GM12878 (cell line): ENCODE data around the gene NCAPD2. TPM values are rescaled to one million over a fixed set of nuclear protein-coding genes. Genes with fewer than 3 reads are reported as not detected.

ENCODE experiments used
- ATAC-seq: fragments of 200-7000 bp; cut with Tn5 transposase; 3 replicates; pipeline ENCODE4 v1.9.1; 2020; ENCODE audit warnings: mild to moderate bottlenecking, moderate library complexity
- BruUV-seq: library from RNA; stranded (reverse); fragments of 400-500 nt; replicated peaks from 2 replicates; lab custom pipeline; 2021; lab: Mats Ljungman, UMichigan
- CTCF ChIA-PET: fragments of 300-600 bp; sonication (Branson Sonifier 250); formaldehyde crosslinking; extraction: SDS; loops from one replicate; lab custom pipeline; 2021; ENCODE audit warnings: inconsistent platforms; lab: Yijun Ruan, JAX
- POLR2A ChIA-PET: fragments of 350-600 bp; formaldehyde crosslinking; extraction: SDS; loops from one replicate; lab custom pipeline; 2021; ENCODE audit warnings: inconsistent platforms; lab: Charles Lee
- RAD21 ChIA-PET: fragments of 300-600 bp; sonication (Branson Sonifier 250); formaldehyde crosslinking; loops from one replicate; lab custom pipeline; 2023; ENCODE audit warnings: antibody characterized with exemption; ENCODE audit not compliant: unreplicated experiment; lab: Charles Lee
- SMC1A ChIA-PET: fragments of 300-600 bp; sonication (Branson Sonifier 250); formaldehyde crosslinking; loops from one replicate; lab custom pipeline; 2023; ENCODE audit not compliant: unreplicated experiment, uncharacterized antibody; lab: Charles Lee
- DNase-seq: peaks from one replicate; pipeline ENCODE4 v3.0.0-alpha.2; 2011; ENCODE audit warnings: low read depth, low spot score
- FAIRE-seq: peaks from 3 replicates; lab custom pipeline; 2011; peaks lifted over from hg19 to GRCh38; lab: Jason Lieb, UNC
- H2AFZ ChIP-seq: 2 replicates; pipeline ENCODE4 v1.6.0; 2011; ENCODE audit warnings: low read depth, low read length, control low read depth; ENCODE audit not compliant: control insufficient read depth
- H3K27ac ChIP-seq: 2 replicates; pipeline ENCODE4 v1.5.1; 2011; ENCODE audit warnings: control low read depth; ENCODE audit not compliant: control insufficient read depth, insufficient read depth
- H3K27me3 ChIP-seq, 2 experiments: replicated peaks in 1 of 2; 2 replicates each; pipeline versions ENCODE4 v1.6.0 to v1.6.1; 2011; ENCODE audit warnings: low read length in 1 of 2; ENCODE audit not compliant: control insufficient read depth in 2 of 2, insufficient read depth in 2 of 2
- H3K36me3 ChIP-seq, 2 experiments: 2 replicates each; pipeline ENCODE4 v1.5.1; 2011; ENCODE audit warnings: low read length in 1 of 2; ENCODE audit not compliant: control insufficient read depth in 2 of 2, insufficient read depth in 2 of 2
- H3K4me1 ChIP-seq: 2 replicates; pipeline ENCODE4 v1.6.1; 2011; ENCODE audit warnings: mild to moderate bottlenecking, low read length, moderate library complexity, mixed read lengths; ENCODE audit not compliant: control insufficient read depth, insufficient read depth
- H3K4me2 ChIP-seq: 2 replicates; pipeline ENCODE4 v1.6.0; 2011; ENCODE audit warnings: control low read depth; ENCODE audit not compliant: control insufficient read depth, insufficient read depth
- H3K4me3 ChIP-seq: fragments of 200-600 bp; sonication (generic); 2 replicates; pipeline ENCODE4 v1.5.1; 2016
- H3K79me2 ChIP-seq: 2 replicates; pipeline ENCODE4 v1.6.0; 2011; ENCODE audit warnings: low read length; ENCODE audit not compliant: control insufficient read depth, insufficient read depth
- H3K9ac ChIP-seq: 2 replicates; pipeline ENCODE4 v1.8.0; 2011; ENCODE audit warnings: low read length, control low read depth, mixed read lengths; ENCODE audit not compliant: control insufficient read depth, insufficient read depth
- H3K9me3 ChIP-seq: replicated peaks from 3 replicates; pipeline ENCODE4 v1.5.1; 2011; ENCODE audit warnings: mild to moderate bottlenecking, low read length; ENCODE audit not compliant: control insufficient read depth, insufficient read depth
- H4K20me1 ChIP-seq: 2 replicates; pipeline ENCODE4 v1.6.0; 2011; ENCODE audit not compliant: control insufficient read depth, insufficient read depth
- CREM ChIP-seq: IDR thresholded peaks from 2 replicates; pipeline ENCODE4 v1.6.1; 2014; ENCODE audit warnings: antibody characterized with exemption, low read depth
- EED ChIP-seq: sonication (generic); IDR thresholded peaks from 2 replicates; pipeline ENCODE4 v1.6.1; 2016; ENCODE audit warnings: antibody characterized with exemption, low read depth
- EGR1 ChIP-seq, 2 experiments: IDR thresholded peaks; 1 replicate in 1 of 2; 2 replicates in 1 of 2; pipeline ENCODE4 v1.6.1; 2011 to 2012; ENCODE audit warnings: low read depth in 2 of 2, low read length in 2 of 2, borderline replicate concordance in 1 of 2, mild to moderate bottlenecking in 1 of 2, moderate library complexity in 1 of 2
- IKZF2 ChIP-seq, 2 experiments: fragments of 450-650 bp; IDR thresholded peaks; 2 replicates each; pipeline ENCODE4 v1.6.1; 2017; ENCODE audit warnings: mild to moderate bottlenecking in 2 of 2, moderate library complexity in 2 of 2
- MLLT1 ChIP-seq: fragments of 450-650 bp; IDR thresholded peaks from 2 replicates; pipeline ENCODE4 v1.6.1; 2016; ENCODE audit warnings: mild to moderate bottlenecking
- MTA3 ChIP-seq: IDR thresholded peaks from 2 replicates; pipeline ENCODE4 v1.6.1; 2012; ENCODE audit warnings: low read length, inconsistent platforms, borderline replicate concordance
- MXI1 ChIP-seq: fragments of 150-350 bp; IDR thresholded peaks from 2 replicates; pipeline ENCODE4 v1.6.1; 2011; ENCODE audit warnings: low read depth, mild to moderate bottlenecking, inconsistent platforms, low read length, improper control_type of control experiment
- NBN ChIP-seq: fragments of 450-650 bp; IDR thresholded peaks from 2 replicates; pipeline ENCODE4 v1.6.1; 2016
- POLR2AphosphoS2 ChIP-seq: IDR thresholded peaks from 2 replicates; pipeline ENCODE4 v1.6.1; 2011; ENCODE audit warnings: low read depth, mild to moderate bottlenecking, low read length, improper control_type of control experiment, moderate library complexity
- POU2F2 ChIP-seq: IDR thresholded peaks from 3 replicates; pipeline ENCODE4 v1.6.1; 2011; ENCODE audit warnings: low read depth, mild to moderate bottlenecking, low read length, borderline replicate concordance
- SMAD1 ChIP-seq: fragments of 450-650 bp; IDR thresholded peaks from 2 replicates; pipeline ENCODE4 v1.6.1; 2018; ENCODE audit warnings: mild to moderate bottlenecking, low read depth; ENCODE audit not compliant: partially characterized antibody
- SRF ChIP-seq, 2 experiments: IDR thresholded peaks; 2 replicates each; pipeline ENCODE4 v1.6.1; 2011; ENCODE audit warnings: low read depth in 2 of 2, low read length in 2 of 2, mild to moderate bottlenecking in 1 of 2, moderate library complexity in 1 of 2
- TAF1 ChIP-seq: IDR thresholded peaks from 2 replicates; pipeline ENCODE4 v1.6.1; 2011; ENCODE audit warnings: mild to moderate bottlenecking, low read depth, low read length, borderline replicate concordance
- TCF3 ChIP-seq: IDR thresholded peaks from 2 replicates; pipeline ENCODE4 v1.6.1; 2012; ENCODE audit warnings: low read depth, mild to moderate bottlenecking, low read length, borderline replicate concordance; ENCODE audit not compliant: insufficient read depth
- ZBED1 ChIP-seq: IDR thresholded peaks from 2 replicates; pipeline ENCODE4 v1.6.1; 2016; ENCODE audit warnings: borderline replicate concordance
- ZNF384 ChIP-seq: IDR thresholded peaks from 2 replicates; pipeline ENCODE4 v1.6.1; 2012; ENCODE audit warnings: low read depth, mild to moderate bottlenecking, low read length, improper control_type of control experiment, borderline replicate concordance
- WGBS: methylation state at CpG from one replicate; pipeline ENCODE4 v1.1.6; 2016; ENCODE audit warnings: low lambda C conversion rate; ENCODE audit not compliant: insufficient replicate concordance, insufficient coverage; ENCODE audit errors: missing lambda C conversion rate; 5-methylcytosine and 5-hydroxymethylcytosine counted together
- in situ Hi-C: fragments of 300-500 bp; cut with MboI; formaldehyde crosslinking; loops from 9 replicates; pipeline ENCODE4 v1.14.3; 2018; ENCODE audit warnings: mixed read lengths
- intact Hi-C: fragments of 100-400 bp; cut with micrococcal nuclease; formaldehyde crosslinking; loops from one replicate; pipeline ENCODE4 v1.14.2; 2022; ENCODE audit not compliant: unreplicated experiment
- polyA plus RNA-seq, 11 experiments: library from polyadenylated mRNA; depleted of rRNA in 4 of 11; unstranded in 6 of 11; stranded (reverse) in 5 of 11; fragments of >200 nt; fragmentation: Nextera tagmentation in 4 of 11; fragmentation: Illumina TruSeq in 1 of 11; extraction: Ambion mirVana in 4 of 11; extraction: Trizol in 1 of 11; gene quantifications; 1 replicate in 1 of 11; 2 replicates in 10 of 11; pipeline versions ENCODE4 v1.2.1 to v1.2.3, GENCODE V29; 2011 to 2016; ENCODE audit warnings: inconsistent platforms in 2 of 11, missing spikeins in 2 of 11, low read depth in 1 of 11
- total RNA-seq, 4 experiments: library from RNA; depleted of rRNA in 3 of 4; stranded (reverse); fragments of >200 nt in 3 of 4; fragmentation: Illumina TruSeq in 1 of 4; extraction: Trizol in 1 of 4; gene quantifications; 2 replicates each; pipeline versions ENCODE4 v1.2.1 to v1.2.3, GENCODE V29; 2013 to 2021
- TF ChIP-seq, protein P1 (sequence below): IDR thresholded peaks from 2 replicates; pipeline ENCODE4 v1.6.1; 2012; ENCODE audit warnings: mild to moderate bottlenecking, low read depth, low read length

Gene NCAPD2
- total and polyA plus RNA-seq, 10 of the 15 experiments (the other 5 are each of a cell fraction or from before 2014, with no cell fraction given) = 24.2 to 160 (median 110) TPM

GRCh38 chr12:6444704-6445688 is 48.9 kb upstream of the NCAPD2 start, which contains the start of gene CD27:
Gene CD27, plus strand, starts transcription at chr12:6444955. Its CDS starts 141 bp downstream, at chr12:6445096.
- DNase-seq (no peak), ATAC-seq (peak; percentile 20), FAIRE-seq (no peak)
- Histone ChIP-seq H2AFZ (no peak within 1 kb of the TSS), H3K36me3 (0 out of 4 replicates have a peak, but pooled peaks cover 0 to 4% of the 10 kb centered on the region in 2 experiments), H3K27me3 (no peaks in the 10 kb centered on the region), H3K4me2 (peak within 1 kb of the TSS; percentile 99), H3K79me2 (peaks cover 62% of the 10 kb centered on the region), H3K9me3 (no peaks in the 10 kb centered on the region), H3K9ac (peak within 1 kb of the TSS; percentile 84), H4K20me1 (no peaks in the 10 kb centered on the region), H3K4me3 (peak within 1 kb of the TSS; percentile 86), H3K27ac (peak within 1 kb of the TSS; percentile 99), H3K4me1 (peaks cover 48% of the 10 kb centered on the region)
- 0% methylated on average over 16 of the region's 16 CpGs for WGBS
- POLR2A ChIA-PET = interaction anchor here (0.5 to 17.5 kb wide), 12 partner anchors 7 to 191 kb away, joined by 3 to 384 read pairs (median 15); partner anchors contain the start of genes LPAR5, MRPL51, TAPBPL and VAMP1
- CTCF ChIA-PET = interaction anchor here (1.0 to 7.2 kb wide), 11 partner anchors 7 to 119 kb away, joined by 4 to 79 read pairs (median 13); partner anchors contain the start of gene TAPBPL
- intact Hi-C loops (no loop called here), in situ Hi-C loops (no loop called here)
- RAD21 ChIA-PET = interaction anchor here (0.6 to 17.1 kb wide), 9 partner anchors 7 to 190 kb away, joined by 3 to 319 read pairs (median 5); partner anchors contain the start of genes LPAR5 and TAPBPL
- SMC1A ChIA-PET = interaction anchor here (1.1 to 9.8 kb wide), 10 partner anchors 7 to 406 kb away, joined by 3 to 168 read pairs (median 22); partner anchors contain the start of genes CDCA3, TAPBPL and USP5
- BruUV-seq = TSS peak; percentile 88
- TF ChIP-seq MLLT1 = peak; percentile 63
- peak; percentile 86; the same call in 1 of the 2 replicates for TF ChIP-seq ZNF384
- TF ChIP-seq NBN = 0 out of 2 replicates have a peak, but pooled peaks have one; percentile 14
- peak; percentile 13 for TF ChIP-seq SMAD1
- 0 out of 3 replicates have a peak, but pooled peaks have one; percentile 26 for TF ChIP-seq POU2F2
- TF ChIP-seq TAF1 = peak; percentile 49; the same call in 1 of the 2 replicates
- no peak for TF ChIP-seq SRF (IDR thresholded peaks at IDR 0.05; ENCODE audit: low read depth in 2 of 2, low read length in 2 of 2)
- no peak for TF ChIP-seq IKZF2 (IDR thresholded peaks at IDR 0.05)
- 0 out of 2 replicates have a peak, but pooled peaks have one; percentile 41 for TF ChIP-seq POLR2AphosphoS2
- TF ChIP-seq, protein P1, sequence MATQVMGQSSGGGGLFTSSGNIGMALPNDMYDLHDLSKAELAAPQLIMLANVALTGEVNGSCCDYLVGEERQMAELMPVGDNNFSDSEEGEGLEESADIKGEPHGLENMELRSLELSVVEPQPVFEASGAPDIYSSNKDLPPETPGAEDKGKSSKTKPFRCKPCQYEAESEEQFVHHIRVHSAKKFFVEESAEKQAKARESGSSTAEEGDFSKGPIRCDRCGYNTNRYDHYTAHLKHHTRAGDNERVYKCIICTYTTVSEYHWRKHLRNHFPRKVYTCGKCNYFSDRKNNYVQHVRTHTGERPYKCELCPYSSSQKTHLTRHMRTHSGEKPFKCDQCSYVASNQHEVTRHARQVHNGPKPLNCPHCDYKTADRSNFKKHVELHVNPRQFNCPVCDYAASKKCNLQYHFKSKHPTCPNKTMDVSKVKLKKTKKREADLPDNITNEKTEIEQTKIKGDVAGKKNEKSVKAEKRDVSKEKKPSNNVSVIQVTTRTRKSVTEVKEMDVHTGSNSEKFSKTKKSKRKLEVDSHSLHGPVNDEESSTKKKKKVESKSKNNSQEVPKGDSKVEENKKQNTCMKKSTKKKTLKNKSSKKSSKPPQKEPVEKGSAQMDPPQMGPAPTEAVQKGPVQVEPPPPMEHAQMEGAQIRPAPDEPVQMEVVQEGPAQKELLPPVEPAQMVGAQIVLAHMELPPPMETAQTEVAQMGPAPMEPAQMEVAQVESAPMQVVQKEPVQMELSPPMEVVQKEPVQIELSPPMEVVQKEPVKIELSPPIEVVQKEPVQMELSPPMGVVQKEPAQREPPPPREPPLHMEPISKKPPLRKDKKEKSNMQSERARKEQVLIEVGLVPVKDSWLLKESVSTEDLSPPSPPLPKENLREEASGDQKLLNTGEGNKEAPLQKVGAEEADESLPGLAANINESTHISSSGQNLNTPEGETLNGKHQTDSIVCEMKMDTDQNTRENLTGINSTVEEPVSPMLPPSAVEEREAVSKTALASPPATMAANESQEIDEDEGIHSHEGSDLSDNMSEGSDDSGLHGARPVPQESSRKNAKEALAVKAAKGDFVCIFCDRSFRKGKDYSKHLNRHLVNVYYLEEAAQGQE = no peak
- TF ChIP-seq EGR1 (IDR thresholded peaks at IDR 0.05; ENCODE audit: borderline replicate concordance in 1 of 2, low read depth in 2 of 2, low read length in 2 of 2) = no peak; a peak in 1 of 3 replicates
- 0 out of 2 replicates have a peak, but pooled peaks have one; percentile 41 for TF ChIP-seq TCF3
- peak; percentile 54; the same call in 1 of the 2 replicates for TF ChIP-seq ZBED1
- TF ChIP-seq EED = peak; percentile 14; the same call in 1 of the 2 replicates
- TF ChIP-seq MTA3 = no peak
- TF ChIP-seq CREM = peak; percentile 46; the same call in 1 of the 2 replicates
- peak; percentile 34 for TF ChIP-seq MXI1
